HepG2 (cell line): ENCODE measurements around the gene U2SURP. TPM values are rescaled to one million over a fixed set of nuclear protein-coding genes. Genes with fewer than 3 reads are reported as not detected.

ENCODE experiments used
- ATAC-seq: fragments of 200-7000 bp; cut with Tn5 transposase; 3 replicates; pipeline ENCODE4 v1.9.1; 2020; ENCODE audit warnings: mild to moderate bottlenecking, moderate library complexity
- BruUV-seq: library from RNA; stranded (reverse); fragments of 400-500 nt; replicated peaks from 2 replicates; lab custom pipeline; 2021; lab: Mats Ljungman, UMichigan
- CTCF ChIA-PET: fragments of 300-600 bp; formaldehyde crosslinking; extraction: SDS; loops from one replicate; lab custom pipeline; 2021; ENCODE audit warnings: low total read pairs, inconsistent platforms, low intra/inter-chr PET ratio; lab: Yijun Ruan, JAX
- POLR2A ChIA-PET: fragments of 350-600 bp; sonication (Branson Sonifier 250); formaldehyde crosslinking; loops from one replicate; lab custom pipeline; 2020; ENCODE audit warnings: antibody characterized with exemption, inconsistent platforms; lab: Yijun Ruan, JAX
- DNase-seq: peaks from one replicate; pipeline ENCODE4 v3.0.0-alpha.2; 2015; ENCODE audit warnings: low spot score
- FAIRE-seq: peaks from 3 replicates; lab custom pipeline; 2011; peaks lifted over from hg19 to GRCh38; lab: Jason Lieb, UNC
- H2AFZ ChIP-seq: one replicate; pipeline ENCODE4 v1.6.1; 2011; ENCODE audit warnings: low read length, inconsistent platforms
- H3K27ac ChIP-seq: fragments of 300-600 bp; 3 replicates; pipeline ENCODE4 v1.8.0; 2011; ENCODE audit warnings: mixed run types, mild to moderate bottlenecking, mixed read lengths, low read length, inconsistent platforms; ENCODE audit not compliant: insufficient read depth; ENCODE audit errors: extremely low read length
- H3K27me3 ChIP-seq, 2 experiments: fragments of 200-600 bp in 1 of 2; 2 replicates in 1 of 2; 3 replicates in 1 of 2; pipeline versions ENCODE4 v1.6.0 to v1.8.0; 2011; ENCODE audit warnings: low read length in 2 of 2, mild to moderate bottlenecking in 2 of 2, moderate library complexity in 2 of 2, inconsistent platforms in 1 of 2; ENCODE audit not compliant: insufficient read depth in 2 of 2, control insufficient read depth in 1 of 2
- H3K36me3 ChIP-seq, 2 experiments: fragments of 200-600 bp in 1 of 2; replicated peaks in 1 of 2; 2 replicates in 1 of 2; 3 replicates in 1 of 2; pipeline versions ENCODE4 v1.5.1 to v1.8.0; 2011; ENCODE audit warnings: low read length in 2 of 2, inconsistent platforms in 1 of 2; ENCODE audit not compliant: insufficient read depth in 2 of 2, control insufficient read depth in 1 of 2
- H3K4me1 ChIP-seq: 2 replicates; pipeline ENCODE4 v1.5.1; 2012; ENCODE audit warnings: low read length, inconsistent platforms; ENCODE audit not compliant: insufficient read depth
- H3K4me2 ChIP-seq: 2 replicates; pipeline ENCODE4 v1.6.0; 2011; ENCODE audit warnings: low read depth, low read length, inconsistent platforms
- H3K4me3 ChIP-seq, 3 experiments: fragments of 200-600 bp in 1 of 3; sonication (generic), shearing (Covaris generic) in 1 of 3; replicated peaks in 1 of 3; 2 replicates each; pipeline ENCODE4 v1.5.1; 2011 to 2016; ENCODE audit warnings: low read length in 3 of 3, inconsistent platforms in 2 of 3, low read depth in 2 of 3, mild to moderate bottlenecking in 2 of 3, control low read depth in 1 of 3, mixed read lengths in 1 of 3; ENCODE audit not compliant: insufficient read depth in 1 of 3
- H3K79me2 ChIP-seq: one replicate; pipeline ENCODE4 v1.6.1; 2011; ENCODE audit warnings: low read length, inconsistent platforms; ENCODE audit not compliant: insufficient read depth
- H3K9ac ChIP-seq: 2 replicates; pipeline ENCODE4 v1.6.0; 2011; ENCODE audit warnings: mild to moderate bottlenecking, low read depth, low read length, inconsistent platforms; ENCODE audit not compliant: insufficient read depth
- H3K9me3 ChIP-seq: 2 replicates; pipeline ENCODE4 v1.5.1; 2012; ENCODE audit warnings: mild to moderate bottlenecking, low read length
- H4K20me1 ChIP-seq: 2 replicates; pipeline ENCODE4 v1.6.0; 2011; ENCODE audit warnings: inconsistent platforms, mild to moderate bottlenecking, low read length, moderate library complexity; ENCODE audit not compliant: insufficient read depth
- ZNF7 ChIP-seq: IDR thresholded peaks from 2 replicates; pipeline ENCODE4 v1.6.1; 2016; ENCODE audit warnings: missing biosample characterization, missing genetic modification reagents
- WGBS: methylation state at CpG from one replicate; pipeline ENCODE4 v1.1.6; 2017; ENCODE audit warnings: low lambda C conversion rate; 5-methylcytosine and 5-hydroxymethylcytosine counted together
- in situ Hi-C: cut with HindIII; loops from 2 replicates; pipeline ENCODE4 v1.10.0; 2017; ENCODE audit warnings: low pct_unique_long_range_greater_than_20kb; ENCODE audit not compliant: extremely low pct_ligation_motif_present
- intact Hi-C: fragments of 100-400 bp; cut with micrococcal nuclease; formaldehyde crosslinking; loops from one replicate; pipeline ENCODE4 v1.10.0; 2022; ENCODE audit not compliant: unreplicated experiment
- polyA plus RNA-seq, 8 experiments: library from polyadenylated mRNA; depleted of rRNA in 3 of 8; stranded (reverse) in 7 of 8; unstranded in 1 of 8; fragments of >200 nt; fragmentation: Illumina TruSeq in 4 of 8; extraction: Trizol in 4 of 8; gene quantifications; 2 replicates each; pipeline versions ENCODE4 v1.2.1 to v1.2.3, GENCODE V29; 2011 to 2016; ENCODE audit warnings: low read depth in 4 of 8, missing spikeins in 1 of 8, mixed read lengths in 1 of 8; ENCODE audit not compliant: insufficient read depth in 1 of 8
- total RNA-seq, 5 experiments: library from RNA; depleted of rRNA; stranded (reverse); fragments of >200 nt; fragmentation: Illumina TruSeq; extraction: Trizol; gene quantifications; 2 replicates each; pipeline ENCODE4 v1.2.3, GENCODE V29; 2016; ENCODE audit warnings: low read depth in 1 of 5
- TF ChIP-seq, protein P1 (sequence below): sonication (generic); formaldehyde crosslinking; IDR thresholded peaks from 2 replicates; pipeline ENCODE4 v1.5.0; 2020; ENCODE audit warnings: mild to moderate bottlenecking, missing genetic modification reagents, moderate library complexity
- TF ChIP-seq, protein P2 (sequence below): sonication (generic); formaldehyde crosslinking; IDR thresholded peaks from 2 replicates; pipeline ENCODE4 v1.4.0; 2020; ENCODE audit warnings: mild to moderate bottlenecking, missing genetic modification reagents

Gene U2SURP
- total and polyA plus RNA-seq, 2 of the 13 experiments (the other 11 are each of a cell fraction or from before 2014, with no cell fraction given) = 55.9 to 173 TPM

DNA sequence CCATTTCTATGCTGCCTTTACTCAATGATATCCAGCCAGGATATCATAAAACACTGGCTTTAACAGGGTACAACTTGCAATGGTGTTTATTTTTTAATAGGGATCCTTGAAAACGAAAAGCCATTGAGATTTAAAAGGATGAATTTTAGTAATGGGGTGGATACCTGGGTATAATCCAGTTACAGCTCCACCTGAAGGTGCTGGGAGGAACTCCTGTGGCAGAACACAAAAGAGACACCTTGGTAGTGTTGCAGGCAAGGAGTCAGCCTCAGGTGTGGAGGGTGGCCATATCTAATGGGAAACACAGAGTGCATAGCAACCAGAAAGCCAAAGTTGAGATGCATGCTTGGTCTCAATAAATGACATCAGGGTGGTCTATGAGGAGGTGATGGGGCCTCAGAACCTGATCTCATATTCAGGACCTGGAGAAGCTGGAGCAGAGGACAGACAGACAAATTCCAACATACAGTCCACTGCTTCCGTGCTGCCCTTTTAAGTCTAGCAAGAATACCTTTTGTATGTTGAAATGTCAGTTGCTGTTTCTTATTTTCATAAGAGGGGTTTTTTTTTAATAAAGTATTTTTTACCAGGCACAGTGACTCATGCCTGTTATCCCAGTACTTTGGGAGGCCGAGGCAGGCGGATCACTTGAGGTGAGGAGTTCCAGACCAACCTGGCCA, 25.9 kb upstream of the U2SURP start:
- H3K4me2 ChIP-seq = no peak overlapping the region
- intact Hi-C loops (no loop called here), in situ Hi-C loops (no loop called here)
- 59% methylated on average over 4 of the region's 4 CpGs for WGBS
- peak; percentile 54 for ATAC-seq
- POLR2A ChIA-PET = interaction anchor here (1.2 kb wide), 1 partner anchor 19 kb away, joined by 3 read pairs; no protein-coding TSS in a partner anchor
- DNase-seq = no peak
- FAIRE-seq = no peak
- H3K9ac ChIP-seq = no peak overlapping the region
- H2AFZ ChIP-seq = no peak overlapping the region
- H3K27ac ChIP-seq = no peak overlapping the region
- H3K4me1 ChIP-seq = peaks cover 40% of the 10 kb centered on the region
- H3K9me3 ChIP-seq = no peaks in the 10 kb centered on the region
- H4K20me1 ChIP-seq = no peaks in the 10 kb centered on the region
- H3K79me2 ChIP-seq = no peaks in the 10 kb centered on the region
- CTCF ChIA-PET = no interaction called here
- no peaks in the 10 kb centered on the region for H3K36me3 ChIP-seq
- no TSS peak for BruUV-seq
- H3K4me3 ChIP-seq = no peak overlapping the region
- peaks cover 1 to 15% of the 10 kb centered on the region in 2 experiments; a peak in 3 of 5 replicates for H3K27me3 ChIP-seq
- TF ChIP-seq, protein P1, sequence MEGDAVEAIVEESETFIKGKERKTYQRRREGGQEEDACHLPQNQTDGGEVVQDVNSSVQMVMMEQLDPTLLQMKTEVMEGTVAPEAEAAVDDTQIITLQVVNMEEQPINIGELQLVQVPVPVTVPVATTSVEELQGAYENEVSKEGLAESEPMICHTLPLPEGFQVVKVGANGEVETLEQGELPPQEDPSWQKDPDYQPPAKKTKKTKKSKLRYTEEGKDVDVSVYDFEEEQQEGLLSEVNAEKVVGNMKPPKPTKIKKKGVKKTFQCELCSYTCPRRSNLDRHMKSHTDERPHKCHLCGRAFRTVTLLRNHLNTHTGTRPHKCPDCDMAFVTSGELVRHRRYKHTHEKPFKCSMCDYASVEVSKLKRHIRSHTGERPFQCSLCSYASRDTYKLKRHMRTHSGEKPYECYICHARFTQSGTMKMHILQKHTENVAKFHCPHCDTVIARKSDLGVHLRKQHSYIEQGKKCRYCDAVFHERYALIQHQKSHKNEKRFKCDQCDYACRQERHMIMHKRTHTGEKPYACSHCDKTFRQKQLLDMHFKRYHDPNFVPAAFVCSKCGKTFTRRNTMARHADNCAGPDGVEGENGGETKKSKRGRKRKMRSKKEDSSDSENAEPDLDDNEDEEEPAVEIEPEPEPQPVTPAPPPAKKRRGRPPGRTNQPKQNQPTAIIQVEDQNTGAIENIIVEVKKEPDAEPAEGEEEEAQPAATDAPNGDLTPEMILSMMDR (CRISPR knock-in tag) = peak; percentile 18; the same call in 1 of the 2 replicates
- peak; percentile 96 for TF ChIP-seq ZNF7 (CRISPR knock-in tag)
- TF ChIP-seq, protein P2, sequence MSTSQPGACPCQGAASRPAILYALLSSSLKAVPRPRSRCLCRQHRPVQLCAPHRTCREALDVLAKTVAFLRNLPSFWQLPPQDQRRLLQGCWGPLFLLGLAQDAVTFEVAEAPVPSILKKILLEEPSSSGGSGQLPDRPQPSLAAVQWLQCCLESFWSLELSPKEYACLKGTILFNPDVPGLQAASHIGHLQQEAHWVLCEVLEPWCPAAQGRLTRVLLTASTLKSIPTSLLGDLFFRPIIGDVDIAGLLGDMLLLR = no peak
